Stimulated activated CD8-positive, alpha-beta memory T cell treated with anti-CD3 and anti-CD28 coated beads, Interleukin-4, amount 100 ng/mL, for 24 hours (primary cell): Measurements from ENCODE around the gene DDIT3.

Experiments used
- DNase-seq: peaks from one replicate; pipeline ENCODE4 v3.0.0-alpha.2; 2020; ENCODE audit warnings: low read depth

Gene DDIT3

DNA sequence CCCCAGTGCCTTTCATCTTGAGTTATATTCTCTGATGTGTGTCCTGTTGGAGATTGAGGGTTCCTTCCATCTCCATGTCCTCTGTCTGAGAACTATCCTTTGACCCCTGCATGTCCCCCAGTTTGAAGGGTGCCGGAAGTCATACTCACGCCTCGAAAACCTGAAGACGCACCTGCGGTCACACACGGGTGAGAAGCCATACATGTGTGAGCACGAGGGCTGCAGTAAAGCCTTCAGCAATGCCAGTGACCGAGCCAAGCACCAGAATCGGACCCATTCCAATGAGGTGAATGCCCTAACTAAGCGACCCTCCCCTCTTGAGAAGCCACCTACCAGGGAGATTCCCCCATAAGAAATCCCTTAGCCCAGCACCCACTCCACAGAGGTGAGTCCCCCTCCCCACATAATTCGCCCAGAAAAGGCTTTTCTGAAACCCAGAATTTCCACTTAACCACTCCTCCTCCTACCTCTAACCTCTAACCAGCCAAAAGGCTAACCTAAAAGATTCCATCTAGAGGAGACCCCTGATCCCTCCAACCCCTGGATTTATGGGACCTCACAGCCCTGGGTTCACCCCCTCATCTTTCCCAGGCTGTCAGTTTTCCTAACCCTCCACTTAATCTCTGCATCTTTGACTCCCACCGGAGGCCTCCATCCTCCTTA is 53.0 kb downstream of the DDIT3 start:
- no peak for DNase-seq
